Esophagus muscularis mucosa (tissue), 4 donors: ENCODE measurements around the gene DCAF10. TPM values are rescaled to one million over a fixed set of nuclear protein-coding genes. Genes with fewer than 3 reads are reported as not detected.
A peak's percentile ranks its signal among the peaks of the same experiment; 100 is the strongest.

ENCODE experiments used
- DNase-seq: peaks from one replicate; pipeline ENCODE4 v3.0.0-alpha.2; 2017; ENCODE audit errors: extremely low spot score
- H3K27ac ChIP-seq, 4 donors: fragments of 200-600 bp; sonication (generic); replicated peaks in 1 of 4; 1 replicate in 3 of 4; 2 replicates in 1 of 4; pipeline ENCODE4 v1.5.1; 2016 to 2019; ENCODE audit warnings: mild to moderate bottlenecking in 1 of 4
- H3K27me3 ChIP-seq, 4 donors: fragments of 200-600 bp; sonication (generic); one replicate each; pipeline versions ENCODE4 v1.5.1 to v1.6.0; 2016 to 2019
- H3K36me3 ChIP-seq, 4 donors: fragments of 200-600 bp; sonication (generic); one replicate each; pipeline ENCODE4 v1.5.1; 2016 to 2019
- H3K4me1 ChIP-seq, 4 donors: fragments of 200-600 bp; sonication (generic); one replicate each; pipeline ENCODE4 v1.5.1; 2016 to 2019
- H3K4me3 ChIP-seq, 4 donors: fragments of 200-600 bp; sonication (generic); 1 replicate in 2 of 4; 2 replicates in 2 of 4; pipeline ENCODE4 v1.5.1; 2016 to 2019; ENCODE audit warnings: mild to moderate bottlenecking in 4 of 4, moderate library complexity in 1 of 4
- H3K9me3 ChIP-seq, 4 donors: fragments of 200-600 bp; sonication (generic); 1 replicate in 3 of 4; 2 replicates in 1 of 4; pipeline ENCODE4 v1.5.1; 2016 to 2019
- EP300 ChIP-seq: sonication (generic); formaldehyde crosslinking; IDR thresholded peaks from one replicate; pipeline ENCODE4 v1.6.1; 2017; ENCODE audit warnings: antibody characterized with exemption
- POLR2A ChIP-seq: fragments of 450-650 bp; IDR thresholded peaks from one replicate; pipeline ENCODE4 v1.6.1; 2017; ENCODE audit warnings: antibody characterized with exemption, moderate library complexity, mild to moderate bottlenecking, low read depth
- POLR2AphosphoS5 ChIP-seq, 2 donors: sonication (generic); formaldehyde crosslinking; IDR thresholded peaks; one replicate each; pipeline ENCODE4 v1.6.1; 2017; ENCODE audit warnings: antibody characterized with exemption in 2 of 2
- WGBS: methylation state at CpG from one replicate; pipeline ENCODE4 v1.1.5; 2018; 5-methylcytosine and 5-hydroxymethylcytosine counted together
- intact Hi-C: fragments of 100-400 bp; cut with DNase I; formaldehyde crosslinking; loops from one replicate; pipeline ENCODE4 v1.15.1; 2023
- total RNA-seq, 4 donors: library from RNA; depleted of rRNA; stranded (reverse); fragments of >200 nt; gene quantifications; one replicate each; pipeline versions ENCODE4 v1.1.0 to v1.2.1, GENCODE V29; 2016
- TF ChIP-seq, protein P1 (sequence below), 3 experiments: fragments of 200-600 bp in 2 of 3; fragments of 450-650 bp in 1 of 3; sonication (generic) in 2 of 3; IDR thresholded peaks; one replicate each; pipeline ENCODE4 v1.5.1; 2017 to 2019; ENCODE audit warnings: antibody characterized with exemption in 3 of 3, mild to moderate bottlenecking in 2 of 3, moderate library complexity in 1 of 3

DCAF10 gene
- total RNA-seq, 4 donors from 2014 or later: 19.4 to 40.6 (median 36.6) TPM

DNA sequence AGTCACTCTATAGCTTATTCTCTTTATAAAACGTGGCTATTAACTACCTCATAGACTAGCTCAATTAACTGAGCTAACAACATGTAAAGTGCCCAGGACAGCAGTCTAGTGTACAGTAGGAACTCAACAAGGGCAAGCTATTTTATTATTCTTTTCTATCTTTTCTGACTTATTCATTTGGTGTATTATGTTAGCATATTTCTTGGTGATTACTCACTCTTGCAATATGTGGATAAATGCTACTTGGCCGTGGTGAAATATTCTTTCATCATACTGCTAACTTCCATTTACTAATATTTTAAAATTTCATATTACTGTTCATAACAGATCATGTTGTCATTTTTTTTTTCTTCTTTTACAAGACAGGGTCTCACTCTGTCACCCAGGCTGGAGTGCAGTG is 98.4 kb downstream of the DCAF10 start:
- Histone ChIP-seq H3K4me3 (no peak overlapping the region), H3K36me3 (peaks cover 33 to 62% (median 54%) of the 10 kb centered on the region in 4 donors), H3K27me3 (no peaks in the 10 kb centered on the region), H3K27ac (no peak overlapping the region), H3K4me1 (peaks cover 11 to 29% (median 20%) of the 10 kb centered on the region in 4 donors), H3K9me3 (no peaks in the 10 kb centered on the region)
- no peak for DNase-seq
- intact Hi-C loops: no loop called here
- TF ChIP-seq POLR2AphosphoS5 (IDR thresholded peaks at IDR 0.05): no peak
- no peak for TF ChIP-seq POLR2A
- TF ChIP-seq, protein P1, sequence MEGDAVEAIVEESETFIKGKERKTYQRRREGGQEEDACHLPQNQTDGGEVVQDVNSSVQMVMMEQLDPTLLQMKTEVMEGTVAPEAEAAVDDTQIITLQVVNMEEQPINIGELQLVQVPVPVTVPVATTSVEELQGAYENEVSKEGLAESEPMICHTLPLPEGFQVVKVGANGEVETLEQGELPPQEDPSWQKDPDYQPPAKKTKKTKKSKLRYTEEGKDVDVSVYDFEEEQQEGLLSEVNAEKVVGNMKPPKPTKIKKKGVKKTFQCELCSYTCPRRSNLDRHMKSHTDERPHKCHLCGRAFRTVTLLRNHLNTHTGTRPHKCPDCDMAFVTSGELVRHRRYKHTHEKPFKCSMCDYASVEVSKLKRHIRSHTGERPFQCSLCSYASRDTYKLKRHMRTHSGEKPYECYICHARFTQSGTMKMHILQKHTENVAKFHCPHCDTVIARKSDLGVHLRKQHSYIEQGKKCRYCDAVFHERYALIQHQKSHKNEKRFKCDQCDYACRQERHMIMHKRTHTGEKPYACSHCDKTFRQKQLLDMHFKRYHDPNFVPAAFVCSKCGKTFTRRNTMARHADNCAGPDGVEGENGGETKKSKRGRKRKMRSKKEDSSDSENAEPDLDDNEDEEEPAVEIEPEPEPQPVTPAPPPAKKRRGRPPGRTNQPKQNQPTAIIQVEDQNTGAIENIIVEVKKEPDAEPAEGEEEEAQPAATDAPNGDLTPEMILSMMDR (IDR thresholded peaks at IDR 0.05): no peak
- WGBS: 85% methylated on average over 2 of the region's 2 CpGs

- Histone ChIP-seq H3K4me3 (no peak overlapping the region), H3K27ac (no peak overlapping the region), H3K36me3 (peaks cover 18 to 31% (median 25%) of the 10 kb centered on the region in 4 donors), H3K4me1 (peaks cover 17 to 40% (median 31%) of the 10 kb centered on the region in 4 donors), H3K9me3 (no peaks in the 10 kb centered on the region), H3K27me3 (no peaks in the 10 kb centered on the region)
- TF ChIP-seq POLR2AphosphoS5 (IDR thresholded peaks at IDR 0.05) (no peak), POLR2A (no peak), EP300 (no peak)
- TF ChIP-seq, protein P1 (IDR thresholded peaks at IDR 0.05): no peak
- intact Hi-C loops: no loop called here
- DNase-seq: no peak
Measured at GRCh38 chr9:37902131-37902530, 101.5 kb downstream of the DCAF10 start.

- Histone ChIP-seq H3K9me3 (no peaks in the 10 kb centered on the region), H3K36me3 (peaks cover 16 to 24% (median 16%) of the 10 kb centered on the region in 4 donors), H3K4me3 (peak overlapping the region; percentile 74 to 98 (median 94)), H3K27ac (peak overlapping the region; percentile 82 to 93 (median 91)), H3K4me1 (peaks cover 17 to 40% (median 31%) of the 10 kb centered on the region in 4 donors), H3K27me3 (no peaks in the 10 kb centered on the region)
- intact Hi-C loops: no loop called here
- WGBS: 14% methylated on average over 11 of the region's 17 CpGs
- TF ChIP-seq POLR2AphosphoS5 (IDR thresholded peaks at IDR 0.05): no peak
- TF ChIP-seq POLR2A: no peak
- TF ChIP-seq EP300: no peak
- no peak for DNase-seq
Measured at GRCh38 chr9:37902796-37903646, 102.4 kb downstream of the DCAF10 start.

GRCh38 chr9:37903647-37904444 is 103.2 kb downstream of the DCAF10 start, which contains the start of gene SLC25A51:
TSS of gene SLC25A51 (minus strand) at chr9:37904127. CDS start at chr9:37888550, 15,577 bp downstream.
- Histone ChIP-seq H3K4me3 (peak within 1 kb of the TSS; percentile 74 to 98 (median 94)), H3K9me3 (no peaks in the 10 kb centered on the region), H3K27ac (peak within 1 kb of the TSS; percentile 82 to 93 (median 91)), H3K4me1 (peaks cover 17 to 40% (median 31%) of the 10 kb centered on the region in 4 donors), H3K36me3 (peaks cover 8 to 16% (median 8%) of the 10 kb centered on the region in 4 donors), H3K27me3 (no peaks in the 10 kb centered on the region)
- WGBS: under 1% methylated on average over 30 of the region's 84 CpGs
- no peak for TF ChIP-seq EP300
- TF ChIP-seq, protein P1 (IDR thresholded peaks at IDR 0.05): peak; percentile 84 to 91 (median 85)
- TF ChIP-seq POLR2AphosphoS5 (IDR thresholded peaks at IDR 0.05): peak; percentile 83 to 86
- intact Hi-C loops: no loop called here
- peak; percentile 99 for DNase-seq
